Nephron (organoid): ENCODE results near the gene GMDS.
A peak's percentile ranks its signal among the peaks of the same experiment; 100 is the strongest.

Source experiments
- H3K27ac Mint-ChIP-seq, 3 experiments: 2 replicates each; pipeline ENCODE4 v1.8.0; 2020; ENCODE audit warnings: mixed read lengths in 3 of 3, mild to moderate bottlenecking in 2 of 3, moderate library complexity in 1 of 3
- H3K27me3 Mint-ChIP-seq: 2 replicates; pipeline ENCODE4 v1.8.0; 2021; ENCODE audit warnings: low read depth, mild to moderate bottlenecking, moderate library complexity, mixed read lengths
- H3K36me3 Mint-ChIP-seq: 2 replicates; pipeline ENCODE4 v1.8.0; 2020; ENCODE audit warnings: low read depth, mixed read lengths
- H3K4me1 Mint-ChIP-seq: 2 replicates; pipeline ENCODE4 v1.8.0; 2020; ENCODE audit warnings: mixed read lengths
- H3K4me3 Mint-ChIP-seq, 3 experiments: 2 replicates each; pipeline ENCODE4 v1.8.0; 2020; ENCODE audit warnings: mild to moderate bottlenecking in 3 of 3, mixed read lengths in 3 of 3, moderate library complexity in 2 of 3
- H3K9me3 Mint-ChIP-seq: 2 replicates; pipeline ENCODE4 v1.8.0; 2020; ENCODE audit warnings: mixed read lengths
- TF ChIP-seq, protein P1 (sequence below), 3 experiments: fragments of 200-600 bp; sonication (generic); IDR thresholded peaks; one replicate each; pipeline ENCODE4 v1.5.0; 2021; ENCODE audit warnings: antibody characterized with exemption in 3 of 3; ENCODE audit not compliant: unreplicated experiment in 3 of 3

Gene GMDS

DNA sequence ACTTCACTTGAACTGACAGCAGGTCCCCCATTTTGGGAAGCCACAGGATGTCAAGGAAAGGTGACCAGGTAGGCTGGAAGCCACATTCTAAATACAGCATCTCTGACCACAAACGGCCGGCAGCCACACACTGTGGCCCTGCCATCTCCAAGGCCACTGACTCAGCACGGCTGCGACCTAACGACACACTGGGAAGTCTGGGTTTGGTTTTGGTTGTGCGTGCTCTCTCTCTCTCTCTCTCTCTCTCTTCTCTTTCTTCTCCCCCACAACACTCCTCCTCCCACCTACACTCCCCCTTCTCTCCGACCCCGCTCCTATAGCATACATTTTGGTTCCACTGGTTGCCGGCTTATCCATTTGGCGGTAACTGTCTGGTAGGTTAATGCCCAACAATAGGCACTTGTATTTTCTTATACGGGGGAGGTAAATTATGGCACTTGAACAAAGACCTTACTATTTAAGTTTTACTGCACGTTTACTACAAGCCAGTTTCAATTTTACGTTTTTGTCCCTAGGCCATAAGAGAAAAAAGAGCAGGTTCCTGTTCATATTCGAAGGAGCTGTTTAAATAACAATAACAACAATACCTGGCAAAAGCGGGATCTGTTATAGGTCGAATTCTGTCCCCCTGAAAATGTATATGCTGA, 103.6 kb downstream of the GMDS start:
- TF ChIP-seq, protein P1, sequence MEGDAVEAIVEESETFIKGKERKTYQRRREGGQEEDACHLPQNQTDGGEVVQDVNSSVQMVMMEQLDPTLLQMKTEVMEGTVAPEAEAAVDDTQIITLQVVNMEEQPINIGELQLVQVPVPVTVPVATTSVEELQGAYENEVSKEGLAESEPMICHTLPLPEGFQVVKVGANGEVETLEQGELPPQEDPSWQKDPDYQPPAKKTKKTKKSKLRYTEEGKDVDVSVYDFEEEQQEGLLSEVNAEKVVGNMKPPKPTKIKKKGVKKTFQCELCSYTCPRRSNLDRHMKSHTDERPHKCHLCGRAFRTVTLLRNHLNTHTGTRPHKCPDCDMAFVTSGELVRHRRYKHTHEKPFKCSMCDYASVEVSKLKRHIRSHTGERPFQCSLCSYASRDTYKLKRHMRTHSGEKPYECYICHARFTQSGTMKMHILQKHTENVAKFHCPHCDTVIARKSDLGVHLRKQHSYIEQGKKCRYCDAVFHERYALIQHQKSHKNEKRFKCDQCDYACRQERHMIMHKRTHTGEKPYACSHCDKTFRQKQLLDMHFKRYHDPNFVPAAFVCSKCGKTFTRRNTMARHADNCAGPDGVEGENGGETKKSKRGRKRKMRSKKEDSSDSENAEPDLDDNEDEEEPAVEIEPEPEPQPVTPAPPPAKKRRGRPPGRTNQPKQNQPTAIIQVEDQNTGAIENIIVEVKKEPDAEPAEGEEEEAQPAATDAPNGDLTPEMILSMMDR (IDR thresholded peaks at IDR 0.05; ENCODE audit: unreplicated experiment in 3 of 3) = no peak
- peaks cover 5% of the 10 kb centered on the region for H3K27me3 Mint-ChIP-seq
- peaks cover 3% of the 10 kb centered on the region for H3K9me3 Mint-ChIP-seq
- H3K27ac Mint-ChIP-seq = peak overlapping the region in 1 of 3 experiments; percentile 18
- no peaks in the 10 kb centered on the region for H3K36me3 Mint-ChIP-seq
- H3K4me3 Mint-ChIP-seq = no peak overlapping the region
- peaks cover 4% of the 10 kb centered on the region for H3K4me1 Mint-ChIP-seq

DNA sequence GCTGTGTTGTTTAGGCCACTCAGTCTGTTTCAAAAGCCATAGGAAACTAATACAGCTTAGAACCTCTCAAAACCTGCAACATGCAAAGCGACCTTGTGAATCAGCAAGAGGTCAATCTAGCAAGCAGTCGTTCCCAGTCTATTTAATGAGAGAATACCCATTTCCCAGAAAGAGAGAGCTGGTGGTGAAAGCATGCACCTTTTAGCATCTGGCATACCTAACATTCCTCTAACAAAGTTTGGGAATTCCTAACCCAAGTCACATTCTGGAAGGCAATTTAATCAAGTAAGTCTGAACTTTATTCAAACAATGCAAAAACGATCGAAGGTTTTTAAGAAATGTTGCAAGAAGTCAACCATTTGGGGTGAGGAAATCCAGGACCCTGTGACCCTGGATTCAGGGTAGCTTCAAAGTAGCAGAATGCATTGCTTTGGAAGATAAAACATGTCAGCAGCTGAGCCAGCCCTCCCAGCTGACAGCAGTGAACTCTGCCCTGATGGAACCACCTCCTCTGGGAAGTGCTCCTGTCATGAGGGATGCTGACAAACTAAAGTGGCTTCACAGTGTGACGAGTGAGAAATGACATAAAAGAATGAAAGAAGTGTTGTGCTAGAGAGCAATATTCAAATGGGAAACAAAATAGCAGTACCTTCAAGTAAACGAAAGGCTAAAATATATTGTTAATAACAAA, 104.8 kb downstream of the GMDS start:
- H3K4me1 Mint-ChIP-seq = peaks cover 4% of the 10 kb centered on the region
- no peaks in the 10 kb centered on the region for H3K36me3 Mint-ChIP-seq
- H3K9me3 Mint-ChIP-seq = peaks cover 3% of the 10 kb centered on the region
- TF ChIP-seq, protein P1 (IDR thresholded peaks at IDR 0.05; ENCODE audit: unreplicated experiment in 3 of 3) = no peak
- no peak overlapping the region for H3K4me3 Mint-ChIP-seq
- peaks cover 5% of the 10 kb centered on the region for H3K27me3 Mint-ChIP-seq
- H3K27ac Mint-ChIP-seq = no peak overlapping the region

DNA sequence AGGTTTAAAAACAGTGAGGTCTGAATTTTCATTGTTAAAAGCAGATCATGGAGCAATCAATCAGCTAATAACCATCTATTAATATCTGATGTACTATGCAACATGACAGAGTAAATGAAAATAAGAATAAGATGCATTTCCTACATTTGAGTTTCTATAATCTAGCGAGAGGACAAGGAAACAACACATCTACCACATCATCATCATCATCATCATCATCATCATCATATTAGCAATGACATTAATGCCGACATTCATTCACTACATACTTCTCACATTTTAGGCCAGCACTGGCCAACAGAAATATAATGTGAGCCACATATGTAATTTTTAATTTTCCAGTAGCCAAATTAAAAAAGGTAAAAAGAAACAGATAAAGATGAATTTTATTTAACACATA, 110.0 kb downstream of the GMDS start:
- peaks cover 3% of the 10 kb centered on the region for H3K9me3 Mint-ChIP-seq
- TF ChIP-seq, protein P1 (IDR thresholded peaks at IDR 0.05; ENCODE audit: unreplicated experiment in 3 of 3) = no peak
- no peak overlapping the region for H3K4me3 Mint-ChIP-seq
- no peak overlapping the region for H3K27ac Mint-ChIP-seq
- H3K36me3 Mint-ChIP-seq = no peaks in the 10 kb centered on the region
- H3K27me3 Mint-ChIP-seq = peaks cover 6% of the 10 kb centered on the region
- peaks cover 22% of the 10 kb centered on the region for H3K4me1 Mint-ChIP-seq

DNA sequence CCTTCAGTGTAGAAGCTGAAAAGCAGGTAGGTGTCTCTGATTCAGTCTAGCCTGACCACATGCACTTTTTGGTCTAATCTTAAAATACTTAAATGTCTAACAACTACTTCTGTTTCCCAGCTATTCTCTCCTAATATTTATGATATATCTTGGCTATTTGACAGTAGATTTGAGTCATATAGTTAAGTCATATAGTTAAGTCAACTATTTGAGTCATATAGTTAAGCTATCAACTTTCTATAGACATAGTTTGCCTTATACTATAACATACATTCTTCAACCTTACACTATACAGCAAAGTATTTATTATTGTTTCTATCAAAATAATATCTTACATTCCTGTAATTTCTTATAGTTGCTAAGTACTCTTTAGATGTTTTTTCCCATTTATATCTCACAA, 110.9 kb downstream of the GMDS start:
- Mint-ChIP-seq H3K27me3 (peaks cover 9% of the 10 kb centered on the region), H3K27ac (no peak overlapping the region), H3K36me3 (no peaks in the 10 kb centered on the region), H3K9me3 (peaks cover 3% of the 10 kb centered on the region), H3K4me1 (peaks cover 24% of the 10 kb centered on the region), H3K4me3 (no peak overlapping the region)
- TF ChIP-seq, protein P1 (IDR thresholded peaks at IDR 0.05; ENCODE audit: unreplicated experiment in 3 of 3) = no peak

DNA sequence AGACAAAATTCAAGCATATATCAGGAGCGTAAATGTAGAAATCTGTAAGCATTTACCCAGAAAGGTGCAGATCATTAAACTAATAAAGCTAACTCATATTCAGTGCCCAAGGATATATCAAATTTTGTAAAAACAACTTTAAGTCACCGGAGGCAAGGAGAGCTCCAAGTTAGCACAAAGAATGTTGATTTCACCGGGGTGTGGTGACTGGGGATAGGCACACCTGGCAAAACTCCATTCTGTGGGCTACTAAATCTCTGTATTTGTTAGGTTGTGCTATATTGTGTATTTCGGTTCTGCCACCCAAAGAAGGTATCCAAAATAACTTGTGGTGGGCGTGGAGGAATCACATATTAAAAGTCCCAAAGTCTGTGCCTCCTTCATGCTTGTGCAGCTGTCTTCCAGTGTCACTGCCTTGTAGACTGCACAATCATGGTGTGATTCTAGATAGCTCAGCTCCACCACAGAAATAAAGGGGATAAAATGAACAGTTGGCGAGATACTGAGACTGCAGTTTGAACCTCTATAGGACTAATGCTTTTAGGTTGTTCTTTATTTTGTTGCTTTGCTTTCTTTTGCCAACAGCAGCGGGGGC, 111.6 kb downstream of the GMDS start:
- Mint-ChIP-seq H3K9me3 (peaks cover 3% of the 10 kb centered on the region), H3K4me3 (no peak overlapping the region), H3K4me1 (peaks cover 31% of the 10 kb centered on the region), H3K27me3 (peaks cover 9% of the 10 kb centered on the region), H3K27ac (peak overlapping the region in 2 of 3 experiments; percentile 0 to 59), H3K36me3 (no peaks in the 10 kb centered on the region)
- TF ChIP-seq, protein P1 (IDR thresholded peaks at IDR 0.05; ENCODE audit: unreplicated experiment in 3 of 3) = no peak
